ENCODE results near the gene FRAT2. TPM values are rescaled to one million over a fixed set of nuclear protein-coding genes. Genes with fewer than 3 reads are reported as not detected.

Gene FRAT2
- total and polyA plus RNA-seq, 2 of the 13 experiments (the other 11 are each of a cell fraction or from before 2014, with no cell fraction given), result 7.2 to 14.1 TPM

- TF ChIP-seq NFE2L1 (CRISPR knock-in tag; IDR thresholded peaks at IDR 0.05; ENCODE audit: borderline replicate concordance), result no peak
- peak; percentile 46; the same call in 1 of the 2 replicates for TF ChIP-seq ELF3 (CRISPR knock-in tag; IDR thresholded peaks at IDR 0.05)
- TF ChIP-seq KDM2A (CRISPR knock-in tag; IDR thresholded peaks at IDR 0.05; ENCODE audit: borderline replicate concordance, low read depth), result no peak
- TF ChIP-seq ZNF790 (CRISPR knock-in tag; IDR thresholded peaks at IDR 0.05; ENCODE audit: borderline replicate concordance), result no peak
- TF ChIP-seq ZBTB46 (CRISPR knock-in tag; IDR thresholded peaks at IDR 0.05; ENCODE audit: borderline replicate concordance), result no peak
- TF ChIP-seq FOXM1 (CRISPR knock-in tag; IDR thresholded peaks at IDR 0.05), result no peak
- TF ChIP-seq ZKSCAN8 (CRISPR knock-in tag; IDR thresholded peaks at IDR 0.05; ENCODE audit: borderline replicate concordance), result peak; percentile 77; the same call in 1 of the 2 replicates
- TF ChIP-seq PRDM10 (CRISPR knock-in tag; IDR thresholded peaks at IDR 0.05; ENCODE audit: low read depth), result peak; percentile 86
- no peak for TF ChIP-seq HOXD1 (CRISPR knock-in tag; IDR thresholded peaks at IDR 0.05)
- no peak for TF ChIP-seq NFRKB (IDR thresholded peaks at IDR 0.05)
- no peak for TF ChIP-seq MZF1 (CRISPR knock-in tag; IDR thresholded peaks at IDR 0.05; ENCODE audit: borderline replicate concordance)
- TF ChIP-seq ZNF543 (CRISPR knock-in tag; IDR thresholded peaks at IDR 0.05), result no peak
- TF ChIP-seq ZNF138 (CRISPR knock-in tag; IDR thresholded peaks at IDR 0.05; ENCODE audit: low read depth), result no peak
- peak; percentile 89 for TF ChIP-seq RARA (CRISPR knock-in tag; IDR thresholded peaks at IDR 0.05)
- TF ChIP-seq ZNF7 (CRISPR knock-in tag; IDR thresholded peaks at IDR 0.05), result peak; percentile 42; the same call in 1 of the 2 replicates
- peak; percentile 57; the same call in 1 of the 2 replicates for TF ChIP-seq ZNF205 (CRISPR knock-in tag; IDR thresholded peaks at IDR 0.05)
- no peak for TF ChIP-seq MIER2 (CRISPR knock-in tag; IDR thresholded peaks at IDR 0.05)
- TF ChIP-seq SRSF1 (optimal IDR thresholded peaks at IDR 0.05; ENCODE audit: low read depth, low read length), result no peak
- TF ChIP-seq LRRFIP1 (CRISPR knock-in tag; conservative IDR thresholded peaks at IDR 0.05), result no peak
- no peak for TF ChIP-seq ZBTB38 (CRISPR knock-in tag; IDR thresholded peaks at IDR 0.05)
Measured at GRCh38 chr10:97328646-97329453, 5.7 kb downstream of the FRAT2 start (continued).
